H1 (cell line): Measurements from ENCODE around the gene STAMBPL1. TPM values are rescaled to one million over a fixed set of nuclear protein-coding genes. Genes with fewer than 3 reads are reported as not detected.

ENCODE experiments used
- CTCF ChIA-PET: fragments of 300-600 bp; sonication (Branson Sonifier 250); formaldehyde crosslinking; loops from one replicate; lab custom pipeline; 2021; ENCODE audit not compliant: partially characterized antibody; lab: Charles Lee
- POLR2A ChIA-PET: fragments of 300-600 bp; sonication (Branson Sonifier 250); formaldehyde crosslinking; loops from one replicate; lab custom pipeline; 2021; ENCODE audit warnings: inconsistent platforms; ENCODE audit not compliant: partially characterized antibody; lab: Charles Lee
- DNase-seq, 2 experiments: peaks; one replicate each; pipeline versions ENCODE4 v3.0.0 to v3.0.0-alpha.2; 2010 to 2022; ENCODE audit warnings: low spot score in 2 of 2, low read depth in 1 of 2, mixed read lengths in 1 of 2
- FAIRE-seq: peaks from 2 replicates; lab custom pipeline; 2011; peaks lifted over from hg19 to GRCh38; lab: Jason Lieb, UNC
- H2AFZ ChIP-seq: 2 replicates; pipeline ENCODE4 v1.8.1; 2012; ENCODE audit warnings: low read length, inconsistent platforms
- H2AK5ac ChIP-seq: 2 replicates; pipeline ENCODE4 v1.6.1; 2013; ENCODE audit warnings: low read depth, low read length
- H2BK120ac ChIP-seq: replicated peaks from 2 replicates; pipeline ENCODE3; 2013; ENCODE audit warnings: low read depth, low read length, inconsistent platforms
- H2BK12ac ChIP-seq: 2 replicates; pipeline ENCODE4 v1.6.1; 2013; ENCODE audit warnings: low read depth, low read length
- H2BK15ac ChIP-seq: 2 replicates; pipeline ENCODE4 v1.6.1; 2013; ENCODE audit warnings: low read length
- H2BK20ac ChIP-seq: 2 replicates; pipeline ENCODE4 v1.6.1; 2013; ENCODE audit warnings: low read length
- H2BK5ac ChIP-seq: 2 replicates; pipeline ENCODE4 v1.6.1; 2013; ENCODE audit warnings: low read depth, low read length
- H3K14ac ChIP-seq: 2 replicates; pipeline ENCODE4 v1.6.1; 2013; ENCODE audit warnings: inconsistent platforms; ENCODE audit not compliant: insufficient read length
- H3K18ac ChIP-seq: 2 replicates; pipeline ENCODE4 v1.6.1; 2013; ENCODE audit warnings: low read length; ENCODE audit errors: extremely low read depth
- H3K23ac ChIP-seq: 2 replicates; pipeline ENCODE4 v1.6.1; 2013; ENCODE audit warnings: inconsistent platforms; ENCODE audit not compliant: insufficient read length
- H3K23me2 ChIP-seq: 2 replicates; pipeline ENCODE4 v1.6.1; 2013; ENCODE audit warnings: low read depth, low read length
- H3K27ac ChIP-seq: 2 replicates; pipeline ENCODE4 v1.6.1; 2011; ENCODE audit warnings: low read depth, low read length, inconsistent platforms
- H3K27me3 ChIP-seq, 4 experiments: replicated peaks in 1 of 4; 1 replicate in 1 of 4; 2 replicates in 3 of 4; pipeline versions ENCODE4 v1.6.1 to v1.8.1; 2011 to 2013; ENCODE audit warnings: low read length in 3 of 4, mild to moderate bottlenecking in 3 of 4, inconsistent platforms in 2 of 4, mixed read lengths in 2 of 4, moderate library complexity in 1 of 4; ENCODE audit not compliant: control insufficient read depth in 3 of 4, insufficient read depth in 3 of 4; ENCODE audit errors: extremely low read depth in 1 of 4
- H3K36me3 ChIP-seq, 4 experiments: 2 replicates each; pipeline versions ENCODE4 v1.6.1 to v1.8.1; 2011 to 2013; ENCODE audit warnings: mild to moderate bottlenecking in 4 of 4, low read length in 3 of 4, moderate library complexity in 2 of 4, control low read depth in 1 of 4, inconsistent platforms in 1 of 4; ENCODE audit not compliant: insufficient read depth in 4 of 4, control insufficient read depth in 2 of 4
- H3K4ac ChIP-seq: replicated peaks from 2 replicates; pipeline ENCODE3; 2013; ENCODE audit warnings: low read length, low read depth, mixed read lengths, inconsistent platforms; ENCODE audit not compliant: insufficient read length
- H3K4me1 ChIP-seq, 4 experiments: replicated peaks in 1 of 4; 1 replicate in 1 of 4; 2 replicates in 3 of 4; pipeline versions ENCODE4 v1.6.1 to v1.8.1; 2011 to 2013; ENCODE audit warnings: low read length in 3 of 4, inconsistent platforms in 2 of 4, mixed read lengths in 1 of 4; ENCODE audit not compliant: insufficient read depth in 4 of 4, control insufficient read depth in 3 of 4
- H3K4me2 ChIP-seq, 2 experiments: 2 replicates each; pipeline versions ENCODE4 v1.6.1 to v1.8.1; 2011 to 2013; ENCODE audit warnings: low read depth in 2 of 2, low read length in 2 of 2, control low read depth in 1 of 2, inconsistent platforms in 1 of 2, mild to moderate bottlenecking in 1 of 2; ENCODE audit not compliant: insufficient read depth in 1 of 2
- H3K4me3 ChIP-seq, 4 experiments: fragments of 200-600, 300-600 bp in 1 of 4; sonication (generic), shearing (Covaris generic), sonication (Bioruptor Twin) in 1 of 4; 2 replicates each; pipeline versions ENCODE4 v1.5.1 to v1.8.1; 2011 to 2016; ENCODE audit warnings: low read length in 4 of 4, low read depth in 3 of 4, control low read depth in 2 of 4, inconsistent platforms in 2 of 4, mild to moderate bottlenecking in 2 of 4, mixed read lengths in 1 of 4, moderate library complexity in 1 of 4; ENCODE audit not compliant: insufficient read depth in 2 of 4; ENCODE audit errors: extremely low read depth in 1 of 4
- H3K56ac ChIP-seq: replicated peaks from 2 replicates; pipeline ENCODE3; 2013; ENCODE audit warnings: low read depth, mild to moderate bottlenecking, mixed read lengths, low read length, inconsistent platforms; ENCODE audit not compliant: insufficient read length
- H3K79me1 ChIP-seq: 2 replicates; pipeline ENCODE4 v1.6.1; 2013; ENCODE audit warnings: low read depth, low read length, control low read depth
- H3K79me2 ChIP-seq, 2 experiments: 2 replicates each; pipeline versions ENCODE4 v1.6.1 to v1.8.1; 2012 to 2013; ENCODE audit warnings: low read length in 2 of 2, mild to moderate bottlenecking in 2 of 2, inconsistent platforms in 1 of 2; ENCODE audit not compliant: insufficient read depth in 2 of 2, control insufficient read depth in 1 of 2
- H3K9ac ChIP-seq, 4 experiments: replicated peaks in 1 of 4; 1 replicate in 1 of 4; 2 replicates in 3 of 4; pipeline versions ENCODE4 v1.6.1 to v1.8.1; 2011 to 2013; ENCODE audit warnings: low read depth in 3 of 4, low read length in 3 of 4, control low read depth in 2 of 4, mild to moderate bottlenecking in 2 of 4, moderate library complexity in 2 of 4, inconsistent platforms in 1 of 4; ENCODE audit errors: extremely low read depth in 1 of 4
- H3K9me3 ChIP-seq, 2 experiments: 2 replicates each; pipeline versions ENCODE4 v1.6.1 to v1.8.1; 2012 to 2013; ENCODE audit warnings: mild to moderate bottlenecking in 2 of 2, moderate library complexity in 2 of 2, control low read depth in 1 of 2, inconsistent platforms in 1 of 2, low read depth in 1 of 2, low read length in 1 of 2, mixed read lengths in 1 of 2; ENCODE audit not compliant: insufficient read depth in 2 of 2
- H4K20me1 ChIP-seq, 2 experiments: replicated peaks in 1 of 2; 2 replicates each; pipeline versions ENCODE3 to v1.8.1; 2011 to 2013; ENCODE audit warnings: inconsistent platforms in 2 of 2, low read length in 2 of 2, mild to moderate bottlenecking in 1 of 2; ENCODE audit not compliant: insufficient read depth in 2 of 2, control insufficient read depth in 1 of 2
- H4K5ac ChIP-seq: 2 replicates; pipeline ENCODE4 v1.6.1; 2013; ENCODE audit warnings: low read length, low read depth, mixed read lengths, inconsistent platforms; ENCODE audit not compliant: insufficient read length
- H4K8ac ChIP-seq: 2 replicates; pipeline ENCODE4 v1.8.0; 2013; ENCODE audit warnings: mild to moderate bottlenecking, moderate library complexity, low read length, inconsistent platforms; ENCODE audit not compliant: insufficient read depth; ENCODE audit errors: extremely low read depth
- H4K91ac ChIP-seq: replicated peaks from 2 replicates; pipeline ENCODE3; 2013; ENCODE audit warnings: low read length, mixed read lengths, inconsistent platforms; ENCODE audit not compliant: insufficient read length
- ATF3 ChIP-seq: IDR thresholded peaks from 2 replicates; pipeline ENCODE4 v1.6.1; 2011; ENCODE audit warnings: low read depth, mild to moderate bottlenecking, low read length; ENCODE audit not compliant: insufficient read depth
- CHD1 ChIP-seq: IDR thresholded peaks from 2 replicates; pipeline ENCODE4 v1.6.1; 2012; ENCODE audit warnings: low read depth, low read length, improper control_type of control experiment
- CREB1 ChIP-seq: IDR thresholded peaks from 2 replicates; pipeline ENCODE4 v1.6.1; 2012; ENCODE audit warnings: inconsistent platforms
- HDAC2 ChIP-seq, 2 experiments: fragments of 300-600 bp in 1 of 2; sonication (generic) in 1 of 2; IDR thresholded peaks; 2 replicates each; pipeline ENCODE4 v1.6.1; 2011 to 2012; ENCODE audit warnings: low read depth in 2 of 2, low read length in 2 of 2, mild to moderate bottlenecking in 2 of 2, moderate library complexity in 2 of 2, borderline replicate concordance in 1 of 2, inconsistent platforms in 1 of 2
- HDAC6 ChIP-seq: IDR thresholded peaks from one replicate; pipeline ENCODE4 v1.7.1; 2012; ENCODE audit warnings: low read depth, mild to moderate bottlenecking, inconsistent platforms, low read length, moderate library complexity
- JUND ChIP-seq: IDR thresholded peaks from 2 replicates; pipeline ENCODE4 v1.6.1; 2011; ENCODE audit warnings: mild to moderate bottlenecking, improper control_type of control experiment, low read length
- KDM5A ChIP-seq: fragments of 200-600 bp; IDR thresholded peaks from 2 replicates; pipeline ENCODE4 v1.7.1; 2012; ENCODE audit warnings: mild to moderate bottlenecking, low read length, inconsistent platforms, mixed read lengths
- MAFK ChIP-seq: IDR thresholded peaks from 2 replicates; pipeline ENCODE4 v1.6.1; 2012; ENCODE audit warnings: low read depth, mild to moderate bottlenecking, improper control_type of control experiment, low read length
- POU5F1 ChIP-seq: IDR thresholded peaks from 2 replicates; pipeline ENCODE4 v1.6.1; 2011; ENCODE audit warnings: low read depth, mild to moderate bottlenecking, low read length, moderate library complexity
- RFX5 ChIP-seq: IDR thresholded peaks from 2 replicates; pipeline ENCODE4 v1.6.1; 2011; ENCODE audit warnings: low read depth, low read length, improper control_type of control experiment, borderline replicate concordance
- WGBS, 2 experiments: shearing (Covaris generic) in 1 of 2; methylation state at CpG; one replicate each; pipeline versions ENCODE4 v1.1.6 to v1.1.7; 2013 to 2015; ENCODE audit warnings: low lambda C conversion rate in 2 of 2, mixed read lengths in 2 of 2, inconsistent platforms in 1 of 2, low coverage in 1 of 2, missing lambda C conversion rate in 1 of 2; ENCODE audit not compliant: insufficient replicate concordance in 2 of 2, insufficient coverage in 1 of 2, insufficient read length in 1 of 2; ENCODE audit errors: extremely low coverage in 1 of 2, missing lambda C conversion rate in 1 of 2; 5-methylcytosine and 5-hydroxymethylcytosine counted together
- polyA plus RNA-seq, 7 experiments: library from polyadenylated mRNA; depleted of rRNA in 3 of 7; stranded (reverse) in 5 of 7; unstranded in 2 of 7; fragments of >200 nt in 5 of 7; fragments of 200-250 nt in 2 of 7; gene quantifications; 1 replicate in 5 of 7; 2 replicates in 1 of 7; 4 replicates in 1 of 7; pipeline versions ENCODE4 v1.2.1 to v1.2.3, GENCODE V29; 2011 to 2013; ENCODE audit warnings: missing spikeins in 2 of 7, mixed read lengths in 2 of 7
- total RNA-seq: library from RNA; stranded (reverse); fragmentation: NEBNext Ultra II Directional; extraction: Animal tissue kit (Norgen Biotek cat#: 25700); gene quantifications from 2 replicates; pipeline ENCODE4 v1.2.1, GENCODE V29; 2021

Gene STAMBPL1
- total and polyA plus RNA-seq, 2 of the 8 experiments (the other 6 are each of a cell fraction or from before 2014, with no cell fraction given) = 5.5 TPM

- no peak overlapping the region for H3K14ac ChIP-seq
- H3K23me2 ChIP-seq = no peaks in the 10 kb centered on the region; the same call in 1 of the 2 replicates
- H3K79me2 ChIP-seq = no peaks in the 10 kb centered on the region
- no peak overlapping the region for H2BK20ac ChIP-seq
- H3K79me1 ChIP-seq = no peaks in the 10 kb centered on the region
- H3K4me1 ChIP-seq = peaks cover 0 to 5% (median 3%) of the 10 kb centered on the region in 4 experiments; a peak in 3 of 7 replicates
- H3K27me3 ChIP-seq = no peaks in the 10 kb centered on the region
- no peak overlapping the region for H3K4me3 ChIP-seq
- H2BK12ac ChIP-seq = no peak overlapping the region
- no peak for TF ChIP-seq MAFK
- no peak for TF ChIP-seq HDAC6
- no peak for TF ChIP-seq RFX5
- TF ChIP-seq CHD1 = no peak
- no peak for TF ChIP-seq ATF3
- no peak for TF ChIP-seq KDM5A
- no peak for TF ChIP-seq HDAC2 (IDR thresholded peaks at IDR 0.05; ENCODE audit: borderline replicate concordance in 1 of 2, low read depth in 2 of 2, low read length in 2 of 2)
- TF ChIP-seq JUND = no peak
- TF ChIP-seq CREB1 = no peak
- TF ChIP-seq POU5F1 = no peak
- H4K5ac ChIP-seq = no peak overlapping the region
- H3K23ac ChIP-seq = no peak overlapping the region
- no peak overlapping the region for H2AK5ac ChIP-seq
- no peaks in the 10 kb centered on the region for H4K20me1 ChIP-seq
- no peak overlapping the region for H3K56ac ChIP-seq
- H3K27ac ChIP-seq = no peak overlapping the region
- no peaks in the 10 kb centered on the region for H3K9me3 ChIP-seq
- FAIRE-seq = no peak
- no peaks in the 10 kb centered on the region for H3K36me3 ChIP-seq
- H3K4ac ChIP-seq = no peak overlapping the region
- H4K8ac ChIP-seq = no peak overlapping the region
- no peak overlapping the region for H2AFZ ChIP-seq
- no peak overlapping the region for H4K91ac ChIP-seq
- ChIA-PET CTCF (no interaction called here), POLR2A (interaction anchor here (0.5 kb wide), 1 partner anchor 8 kb away, joined by 3 read pairs; no protein-coding TSS in a partner anchor)
- H2BK15ac ChIP-seq = no peak overlapping the region
- no peak overlapping the region for H3K18ac ChIP-seq
- 100% methylated on average over 1 of the region's 1 CpG; no CpG with 5 or more reads in 1 of the 2 experiments for WGBS, 2 experiments
- H3K4me2 ChIP-seq = no peak overlapping the region
- no peak overlapping the region for H2BK5ac ChIP-seq
- H3K9ac ChIP-seq = no peak overlapping the region
- DNase-seq = no peak
- H2BK120ac ChIP-seq = no peak overlapping the region
These were observed 9.7 kb downstream of the STAMBPL1 start for GRCh38 chr10:88889559-88890337.
